K562 (cell line): ENCODE data around the gene SMOC2. TPM values are rescaled to one million over a fixed set of nuclear protein-coding genes. Genes with fewer than 3 reads are reported as not detected.

Experiments used
- ATAC-seq: fragments of 200-7000 bp; cut with Tn5 transposase; 3 replicates; pipeline ENCODE4 v1.9.1; 2020; ENCODE audit warnings: moderate library complexity
- BruUV-seq: library from RNA; stranded (reverse); fragments of 400-500 nt; replicated peaks from 2 replicates; lab custom pipeline; 2021; lab: Mats Ljungman, UMichigan
- CTCF ChIA-PET: fragments of 300-600 bp; formaldehyde crosslinking; extraction: SDS; loops from one replicate; lab custom pipeline; 2021; ENCODE audit warnings: low intra/inter-chr PET ratio; lab: Yijun Ruan, JAX
- POLR2A ChIA-PET: fragments of 300-600, 350-650 bp; sonication (Branson Sonifier 250); formaldehyde crosslinking; extraction: SDS; loops from one replicate; lab custom pipeline; 2021; ENCODE audit warnings: antibody characterized with exemption, inconsistent platforms; lab: Yijun Ruan, JAX
- DNase-seq, 4 experiments: peaks; one replicate each; pipeline versions ENCODE4 v3.0.0 to v3.0.0-alpha.2; 2011 to 2018; ENCODE audit warnings: low spot score in 3 of 4, mixed read lengths in 3 of 4; ENCODE audit errors: extremely low read depth in 1 of 4
- FAIRE-seq: peaks from 2 replicates; lab custom pipeline; 2011; peaks lifted over from hg19 to GRCh38; lab: Jason Lieb, UNC
- H2AFZ ChIP-seq: 2 replicates; pipeline ENCODE4 v1.6.0; 2011; ENCODE audit warnings: low read depth, low read length, control low read depth, inconsistent platforms
- H3K27ac ChIP-seq: fragments of 200-600 bp; 3 replicates; pipeline ENCODE4 v1.8.0; 2011; ENCODE audit warnings: low read depth, mild to moderate bottlenecking, control low read depth, inconsistent platforms, low read length, moderate library complexity, mixed read lengths; ENCODE audit errors: extremely low read depth
- H3K27me3 ChIP-seq, 2 experiments: fragments of 300-600 bp in 1 of 2; 2 replicates in 1 of 2; 3 replicates in 1 of 2; pipeline versions ENCODE4 v1.6.0 to v1.8.0; 2011; ENCODE audit warnings: inconsistent platforms in 2 of 2, low read length in 2 of 2, mild to moderate bottlenecking in 1 of 2, mixed read lengths in 1 of 2, moderate library complexity in 1 of 2; ENCODE audit not compliant: control insufficient read depth in 2 of 2, insufficient read depth in 2 of 2
- H3K36me3 ChIP-seq: fragments of 300-600 bp; 3 replicates; pipeline ENCODE4 v1.8.0; 2011; ENCODE audit warnings: mild to moderate bottlenecking, low read length, inconsistent platforms; ENCODE audit not compliant: control insufficient read depth, insufficient read depth
- H3K4me1 ChIP-seq, 2 experiments: fragments of 200-600 bp in 1 of 2; replicated peaks in 1 of 2; 2 replicates in 1 of 2; 3 replicates in 1 of 2; pipeline versions ENCODE4 v1.5.1 to v1.8.0; 2011; ENCODE audit warnings: inconsistent platforms in 2 of 2, low read length in 2 of 2, mild to moderate bottlenecking in 1 of 2, mixed read lengths in 1 of 2, moderate library complexity in 1 of 2; ENCODE audit not compliant: control insufficient read depth in 2 of 2, insufficient read depth in 2 of 2
- H3K4me2 ChIP-seq: 2 replicates; pipeline ENCODE4 v1.6.1; 2011; ENCODE audit warnings: low read length, control low read depth, inconsistent platforms, mixed read lengths; ENCODE audit not compliant: insufficient read depth
- H3K4me3 ChIP-seq: fragments of 200-600 bp; sonication (generic), shearing (Covaris generic); 2 replicates; pipeline ENCODE4 v1.5.1; 2016; ENCODE audit warnings: control low read depth, inconsistent platforms
- H3K79me2 ChIP-seq: fragments of 200-600 bp; 3 replicates; pipeline ENCODE4 v1.8.0; 2011; ENCODE audit warnings: low read length, inconsistent platforms; ENCODE audit not compliant: control insufficient read depth, insufficient read depth
- H3K9ac ChIP-seq, 2 experiments: 2 replicates each; pipeline versions ENCODE4 v1.6.0 to v1.6.1; 2011; ENCODE audit warnings: low read depth in 2 of 2, low read length in 2 of 2, control low read depth in 1 of 2, inconsistent platforms in 1 of 2, mild to moderate bottlenecking in 1 of 2, mixed read lengths in 1 of 2; ENCODE audit not compliant: insufficient read depth in 1 of 2
- H3K9me1 ChIP-seq: one replicate; pipeline ENCODE4 v1.6.0; 2011; ENCODE audit warnings: inconsistent platforms, mild to moderate bottlenecking, low read length, moderate library complexity; ENCODE audit not compliant: control insufficient read depth, insufficient read depth
- H3K9me3 ChIP-seq: replicated peaks from 2 replicates; pipeline ENCODE4 v1.5.1; 2011; ENCODE audit warnings: low read depth, low read length, inconsistent platforms; ENCODE audit not compliant: control insufficient read depth, insufficient read depth
- H4K20me1 ChIP-seq: replicated peaks from 2 replicates; pipeline ENCODE4 v1.6.1; 2011; ENCODE audit warnings: low read length, inconsistent platforms, mixed read lengths; ENCODE audit not compliant: control insufficient read depth, insufficient read depth
- CAMTA2 ChIP-seq: fragments of 250-450 bp; sonication (Bioruptor Pico); conservative IDR thresholded peaks from 2 replicates; pipeline ENCODE4 v1.5.1; 2022
- COPS2 ChIP-seq: fragments of 450-650 bp; conservative IDR thresholded peaks from 2 replicates; pipeline ENCODE4 v1.6.1; 2016; ENCODE audit warnings: mild to moderate bottlenecking, moderate library complexity
- EWSR1 ChIP-seq: fragments of 450-650 bp; IDR thresholded peaks from 2 replicates; pipeline ENCODE4 v1.6.1; 2018; ENCODE audit warnings: borderline replicate concordance, mild to moderate bottlenecking, low read depth, moderate library complexity; ENCODE audit not compliant: partially characterized antibody
- GABPB1 ChIP-seq: sonication (generic); formaldehyde crosslinking; IDR thresholded peaks from 2 replicates; pipeline ENCODE4 v1.8.0; 2022; ENCODE audit warnings: mild to moderate bottlenecking, missing genetic modification reagents
- HEY1 ChIP-seq: fragments of 250-450 bp; sonication (Bioruptor Pico); IDR thresholded peaks from 2 replicates; pipeline ENCODE4 v1.5.0; 2020; ENCODE audit warnings: mild to moderate bottlenecking, moderate library complexity, borderline replicate concordance
- RUNX1 ChIP-seq: sonication (generic); IDR thresholded peaks from 2 replicates; pipeline ENCODE4 v1.6.1; 2016; ENCODE audit warnings: antibody characterized with exemption, low read depth
- SIN3B ChIP-seq: fragments of 450-650 bp; IDR thresholded peaks from 2 replicates; pipeline ENCODE4 v1.6.1; 2017; ENCODE audit warnings: low read depth, mild to moderate bottlenecking, moderate library complexity
- XRCC3 ChIP-seq: fragments of 450-650 bp; IDR thresholded peaks from 2 replicates; pipeline ENCODE4 v1.6.1; 2017; ENCODE audit warnings: mild to moderate bottlenecking, moderate library complexity
- ZNF146 ChIP-seq: IDR thresholded peaks from one replicate; pipeline ENCODE4 v1.6.1; 2018; ENCODE audit warnings: missing compliant biosample characterization; ENCODE audit not compliant: unreplicated experiment
- ZNF24 ChIP-seq: fragments of 450-650 bp; IDR thresholded peaks from 2 replicates; pipeline ENCODE4 v1.6.1; 2016
- WGBS: fragments of 100-300 bp; shearing (Covaris generic); methylation state at CpG from one replicate; pipeline ENCODE4 v1.1.6; 2016; ENCODE audit warnings: low coverage, mixed read lengths; ENCODE audit not compliant: insufficient coverage; ENCODE audit errors: missing lambda C conversion rate; 5-methylcytosine and 5-hydroxymethylcytosine counted together
- in situ Hi-C: fragments of 300-500 bp; cut with MboI; formaldehyde crosslinking; loops from 4 replicates; pipeline ENCODE4 v1.15.0; 2018; ENCODE audit warnings: inconsistent platforms, mixed read lengths
- intact Hi-C: fragments of 100-400 bp; cut with micrococcal nuclease; formaldehyde crosslinking; loops from 2 replicates; pipeline ENCODE4 v1.14.2; 2022
- polyA plus RNA-seq, 8 experiments: library from polyadenylated mRNA; depleted of rRNA in 4 of 8; stranded (reverse) in 5 of 8; unstranded in 3 of 8; fragments of >200 nt; fragmentation: Nextera tagmentation in 2 of 8; fragmentation: Illumina TruSeq in 1 of 8; extraction: Ambion mirVana in 2 of 8; extraction: Trizol in 1 of 8; gene quantifications; 2 replicates each; pipeline versions ENCODE4 v1.2.1 to v1.2.3, GENCODE V29; 2011 to 2014; ENCODE audit warnings: inconsistent platforms in 1 of 8, missing spikeins in 1 of 8
- total RNA-seq, 7 experiments: library from RNA; depleted of rRNA in 6 of 7; stranded (reverse); fragments of >200 nt in 6 of 7; fragmentation: Illumina TruSeq in 2 of 7; extraction: Trizol in 2 of 7; gene quantifications; 2 replicates each; pipeline versions ENCODE4 v1.2.1 to v1.2.3, GENCODE V29; 2011 to 2021; ENCODE audit warnings: low replicate concordance in 1 of 7

Gene SMOC2
- total and polyA plus RNA-seq, 9 of the 15 experiments (the other 6 are each of a cell fraction or from before 2014, with no cell fraction given): 0.45 to 2.3 (median 1.1) TPM

- Histone ChIP-seq H3K4me2 (no peak overlapping the region), H3K27ac (no peak overlapping the region), H3K9ac (no peak overlapping the region), H3K79me2 (no peaks in the 10 kb centered on the region), H3K27me3 (peaks cover 11 to 40% of the 10 kb centered on the region in 2 experiments), H3K4me3 (no peak overlapping the region), H4K20me1 (no peaks in the 10 kb centered on the region), H3K36me3 (no peaks in the 10 kb centered on the region), H3K4me1 (no peaks in the 10 kb centered on the region; a peak in 2 of 5 replicates), H2AFZ (no peak overlapping the region), H3K9me3 (peaks cover 6% of the 10 kb centered on the region; the same call in 1 of the 2 replicates), H3K9me1 (peaks cover 4% of the 10 kb centered on the region)
- no TSS peak for BruUV-seq
- in situ Hi-C loops (no loop called here), intact Hi-C loops (no loop called here)
- ATAC-seq (no peak), FAIRE-seq (no peak), DNase-seq (no peak)
- TF ChIP-seq COPS2 (no peak), SIN3B (no peak), GABPB1 (CRISPR knock-in tag) (no peak), EWSR1 (no peak), XRCC3 (no peak), CAMTA2 (CRISPR knock-in tag) (no peak), RUNX1 (no peak), ZNF146 (CRISPR knock-in tag) (no peak), ZNF24 (no peak), HEY1 (no peak)
- ChIA-PET POLR2A (no interaction called here), CTCF (no interaction called here)
- 18% methylated on average over 10 of the region's 10 CpGs for WGBS
These were observed 79.2 kb downstream of the SMOC2 start for GRCh38 chr6:168520233-168520632.
